SJSA1 (cell line): ENCODE measurements around the gene FSTL4. TPM values are rescaled to one million over a fixed set of nuclear protein-coding genes. Genes with fewer than 3 reads are reported as not detected.
"Not testable (repeated sequence)": the region's sequence is repeated elsewhere in the genome, so short reads cannot be mapped to it uniquely, and the experiment has no call there.

Source experiments
- DNase-seq, 2 experiments: peaks; one replicate each; pipeline ENCODE4 v3.0.0-alpha.2; 2015 to 2020; ENCODE audit warnings: low spot score in 2 of 2, low read depth in 1 of 2
- H3K27ac ChIP-seq: fragments of 250-450 bp; sonication (Bioruptor Pico); 2 replicates; pipeline ENCODE4 v1.5.1; 2020; ENCODE audit warnings: mild to moderate bottlenecking, moderate library complexity
- H3K27me3 ChIP-seq: fragments of 250-450 bp; sonication (Bioruptor Pico); replicated peaks from 2 replicates; pipeline ENCODE4 v1.5.1; 2020; ENCODE audit warnings: mild to moderate bottlenecking, moderate library complexity
- H3K36me3 ChIP-seq: fragments of 250-450 bp; sonication (Bioruptor Pico); 2 replicates; pipeline ENCODE4 v1.5.1; 2020; ENCODE audit warnings: mild to moderate bottlenecking
- H3K4me1 ChIP-seq: fragments of 250-450 bp; sonication (Bioruptor Pico); replicated peaks from 2 replicates; pipeline ENCODE4 v1.6.1; 2021; ENCODE audit warnings: mild to moderate bottlenecking
- H3K4me3 ChIP-seq: fragments of 250-450 bp; sonication (Bioruptor Pico); 2 replicates; pipeline ENCODE4 v1.5.1; 2020; ENCODE audit warnings: mild to moderate bottlenecking
- H3K9me3 ChIP-seq: fragments of 250-450 bp; sonication (Bioruptor Pico); replicated peaks from 2 replicates; pipeline ENCODE4 v1.5.1; 2020; ENCODE audit warnings: mild to moderate bottlenecking
- total RNA-seq: library from RNA; depleted of rRNA; stranded (reverse); fragments of >200 nt; shearing (Covaris generic); gene quantifications from 2 replicates; pipeline ENCODE4 v1.2.3, GENCODE V29; 2014

The FSTL4 gene
- total RNA-seq, 1 experiment from 2014 or later: 2.1 TPM

DNA sequence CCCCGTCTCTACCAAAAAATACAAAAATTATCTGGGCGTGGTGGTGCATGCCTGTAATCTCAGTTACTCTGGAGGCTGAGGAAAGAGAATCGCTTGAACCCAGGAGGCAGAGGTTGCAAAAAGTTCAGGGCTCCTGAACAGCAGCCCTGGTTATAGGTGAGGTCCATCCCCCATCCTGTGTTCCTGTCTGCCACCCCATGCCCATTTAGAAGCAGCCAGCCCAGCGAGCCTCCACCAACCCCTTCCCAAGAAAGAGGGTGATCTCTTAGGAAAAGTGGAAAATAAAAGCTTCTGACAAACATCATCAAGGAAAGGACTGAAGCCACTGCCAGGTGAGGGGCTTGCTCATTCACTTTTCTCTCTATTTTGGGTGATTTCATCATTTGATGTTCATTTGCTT lies 55.8 kb downstream of the FSTL4 start:
- Histone ChIP-seq H3K36me3 (no peaks in the 10 kb centered on the region), H3K27me3 (peaks cover 33% of the 10 kb centered on the region), H3K9me3 (no peaks in the 10 kb centered on the region), H3K4me3 (no peak overlapping the region), H3K4me1 (no peaks in the 10 kb centered on the region), H3K27ac (no peak overlapping the region)
- DNase-seq: no peak

DNA sequence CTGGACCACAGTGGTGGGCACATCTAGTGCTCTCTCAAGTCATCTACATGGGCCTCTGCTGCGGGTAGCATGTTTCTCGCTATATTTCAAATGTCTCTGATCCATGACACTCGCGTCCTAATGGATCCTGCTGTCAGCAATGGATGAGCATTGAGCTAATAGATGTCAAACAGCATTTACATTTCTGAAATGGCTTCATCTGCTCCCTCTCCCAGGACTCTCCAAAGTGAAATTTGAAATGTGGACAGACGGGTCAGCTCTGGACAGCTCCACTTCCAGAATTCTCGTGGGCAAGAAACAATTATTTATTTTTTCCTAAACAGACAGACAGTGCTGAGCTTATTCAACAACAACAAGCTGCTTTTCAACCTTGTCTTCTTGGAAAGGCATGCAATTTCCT lies 58.1 kb downstream of the FSTL4 start:
- Histone ChIP-seq H3K4me3 (no peak overlapping the region), H3K27me3 (peaks cover 37% of the 10 kb centered on the region), H3K36me3 (no peaks in the 10 kb centered on the region), H3K9me3 (no peaks in the 10 kb centered on the region), H3K27ac (no peak overlapping the region), H3K4me1 (no peaks in the 10 kb centered on the region)
- DNase-seq: no peak

DNA sequence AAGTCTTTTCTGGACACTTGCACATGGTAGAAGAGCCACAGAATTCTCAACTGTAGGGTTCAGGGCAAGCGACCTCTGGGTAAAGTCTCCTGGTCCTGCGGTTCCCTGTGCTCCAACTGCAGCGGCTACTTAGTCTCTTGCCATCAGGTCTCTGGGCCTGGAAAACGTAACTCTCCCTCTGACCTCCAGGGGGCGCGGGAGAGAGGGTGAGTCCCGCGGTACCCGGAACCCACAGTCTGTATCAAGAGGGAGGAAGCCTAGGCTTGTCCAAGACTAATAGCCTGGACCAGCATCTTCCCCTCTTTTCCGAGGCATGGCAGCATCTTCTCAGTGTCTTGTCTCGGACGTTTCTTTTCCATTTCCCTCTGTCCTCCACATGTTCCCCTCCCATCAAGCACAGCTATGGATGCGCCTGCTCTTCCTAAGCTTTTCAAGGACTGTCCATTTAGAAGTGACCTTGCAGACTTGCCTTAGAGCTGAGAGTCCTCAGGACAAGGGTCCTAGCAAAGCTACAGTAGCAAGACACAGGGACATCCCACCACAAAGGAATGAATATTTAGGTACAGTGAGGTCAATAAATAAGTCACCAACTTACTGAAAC lies 59.3 kb downstream of the FSTL4 start:
- DNase-seq: peak; percentile 60 to 66
- H3K27me3 ChIP-seq: peaks cover 29% of the 10 kb centered on the region
- H3K4me1 ChIP-seq: no peaks in the 10 kb centered on the region
- no peak overlapping the region for H3K4me3 ChIP-seq
- H3K9me3 ChIP-seq: no peaks in the 10 kb centered on the region
- H3K27ac ChIP-seq: no peak overlapping the region
- no peaks in the 10 kb centered on the region for H3K36me3 ChIP-seq

GRCh38 chr5:133546500-133546899 lies 65.8 kb downstream of the FSTL4 start:
- H3K4me1 ChIP-seq: no peaks in the 10 kb centered on the region
- H3K4me3 ChIP-seq: no peak overlapping the region
- no peaks in the 10 kb centered on the region for H3K9me3 ChIP-seq
- no peak for DNase-seq
- H3K36me3 ChIP-seq: no peaks in the 10 kb centered on the region
- peaks cover 17% of the 10 kb centered on the region for H3K27me3 ChIP-seq
- H3K27ac ChIP-seq: no peak overlapping the region

- Histone ChIP-seq H3K27ac (no peak overlapping the region), H3K36me3 (no peaks in the 10 kb centered on the region), H3K4me1 (no peaks in the 10 kb centered on the region), H3K9me3 (no peaks in the 10 kb centered on the region), H3K27me3 (peaks cover 13% of the 10 kb centered on the region), H3K4me3 (no peak overlapping the region)
- DNase-seq: no peak
Observed at GRCh38 chr5:133544346-133544745, 68.0 kb downstream of the FSTL4 start.

DNA sequence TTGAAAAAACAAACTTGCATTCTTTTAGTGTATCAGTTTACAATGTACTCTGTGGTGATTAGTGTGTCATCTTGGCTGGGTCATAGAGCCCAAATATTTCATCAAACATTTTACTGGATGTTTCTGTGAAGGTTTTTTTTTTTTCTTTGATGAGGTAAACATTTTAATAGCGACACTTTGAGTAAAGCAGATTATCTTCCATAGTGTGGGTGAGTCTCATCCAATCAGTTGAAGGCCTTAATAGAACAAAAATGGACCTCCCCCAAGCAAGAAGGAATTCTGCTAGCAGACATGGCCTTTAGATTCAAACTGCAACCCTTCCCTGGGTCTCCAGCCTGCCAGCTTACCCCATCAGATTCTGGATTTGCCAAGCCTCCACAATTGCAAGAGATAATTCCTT lies 72.5 kb downstream of the FSTL4 start:
- H3K27me3 ChIP-seq: peaks cover 14% of the 10 kb centered on the region
- DNase-seq: no peak
- H3K36me3 ChIP-seq: no peaks in the 10 kb centered on the region
- no peaks in the 10 kb centered on the region for H3K9me3 ChIP-seq
- H3K4me3 ChIP-seq: no peak overlapping the region
- no peak overlapping the region for H3K27ac ChIP-seq
- H3K4me1 ChIP-seq: no peaks in the 10 kb centered on the region

DNA sequence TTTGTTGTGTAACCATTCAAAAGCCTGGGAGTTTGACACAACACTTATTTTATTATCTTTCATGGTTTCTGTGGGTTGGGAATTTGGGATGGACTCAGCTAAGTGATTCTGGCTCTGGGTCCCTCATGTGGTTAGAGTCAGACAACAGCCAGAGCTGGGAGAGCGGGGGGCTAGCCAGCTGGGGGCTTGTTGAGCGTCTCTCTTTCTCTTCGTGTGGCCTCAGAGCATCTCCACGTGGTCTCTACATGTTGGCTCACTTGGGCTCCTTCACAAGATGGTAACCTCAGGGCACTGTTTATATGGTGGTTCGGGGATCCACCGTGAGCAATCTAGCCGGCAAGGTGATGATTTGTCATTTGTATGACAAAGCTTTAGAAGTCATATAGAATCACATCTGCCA lies 73.6 kb downstream of the FSTL4 start:
- Histone ChIP-seq H3K4me3 (no peak overlapping the region), H3K9me3 (no peaks in the 10 kb centered on the region), H3K4me1 (no peaks in the 10 kb centered on the region), H3K36me3 (no peaks in the 10 kb centered on the region), H3K27ac (no peak overlapping the region), H3K27me3 (peaks cover 8% of the 10 kb centered on the region)
- DNase-seq: peak in 1 of 2 experiments; percentile 22

DNA sequence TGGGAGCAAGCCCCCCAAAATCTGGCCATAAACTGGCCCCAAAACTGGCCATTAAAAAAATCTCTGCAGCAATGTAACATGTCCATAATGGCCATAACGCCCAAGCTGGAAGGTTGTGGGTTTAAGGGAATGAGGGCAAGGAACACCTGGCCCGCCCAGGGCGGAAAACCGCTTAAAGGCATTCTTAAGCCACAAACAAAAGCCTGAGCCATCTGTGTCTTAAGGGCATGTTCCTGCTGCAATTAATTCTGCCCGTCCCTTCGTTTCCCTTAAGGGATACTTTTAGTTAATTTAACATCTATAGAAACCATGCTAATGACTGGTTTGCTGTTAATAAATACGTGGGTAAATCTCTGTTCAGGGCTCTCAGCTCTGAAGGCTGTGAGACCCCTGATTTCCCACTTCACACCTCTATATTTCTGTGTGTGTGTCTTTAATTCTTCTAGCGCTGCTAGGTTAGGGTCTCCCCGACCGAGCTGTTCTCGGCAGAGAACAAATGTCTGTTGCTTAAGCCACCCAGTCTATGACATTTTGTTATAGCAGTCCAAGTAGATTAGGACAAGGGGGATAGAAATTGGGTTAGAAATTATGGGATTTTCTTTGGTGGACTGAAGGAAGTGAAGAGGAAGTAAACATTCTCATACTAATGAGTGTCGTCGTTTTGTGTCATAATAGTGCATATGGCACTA lies 77.0 kb downstream of the FSTL4 start:
- H3K27me3 ChIP-seq: peaks cover 22% of the 10 kb centered on the region
- H3K4me3 ChIP-seq, H3K27ac ChIP-seq, H3K4me1 ChIP-seq, H3K36me3 ChIP-seq, H3K9me3 ChIP-seq: not testable (repeated sequence)
- DNase-seq: peak in 1 of 2 experiments; percentile 26

DNA sequence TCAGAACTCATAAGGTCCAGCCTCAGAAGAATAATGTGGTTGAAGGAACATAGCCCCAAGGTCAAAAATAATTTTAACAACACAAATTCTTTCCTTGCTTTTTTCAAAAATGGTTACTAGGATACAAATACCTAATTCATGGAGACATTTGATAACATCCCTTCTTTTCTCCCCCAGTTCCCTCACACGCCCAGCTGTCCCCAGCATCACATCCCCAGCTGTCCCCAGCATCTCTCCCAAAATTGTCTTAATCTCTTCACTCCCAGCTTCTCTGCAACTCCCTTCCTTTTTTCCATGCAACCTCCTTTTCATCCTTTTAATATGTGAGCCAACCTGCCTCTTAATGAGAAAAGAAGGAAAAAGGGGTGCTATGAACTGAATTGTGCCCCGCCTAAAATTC lies 77.8 kb downstream of the FSTL4 start:
- peak in 1 of 2 experiments; percentile 14 for DNase-seq
- Histone ChIP-seq H3K27me3 (peaks cover 22% of the 10 kb centered on the region), H3K9me3 (no peaks in the 10 kb centered on the region), H3K27ac (no peak overlapping the region), H3K4me1 (no peaks in the 10 kb centered on the region), H3K4me3 (no peak overlapping the region), H3K36me3 (no peaks in the 10 kb centered on the region)

GRCh38 chr5:133533541-133533940 lies 78.8 kb downstream of the FSTL4 start:
- DNase-seq: peak in 1 of 2 experiments; percentile 25
- H3K36me3 ChIP-seq: no peaks in the 10 kb centered on the region
- peaks cover 22% of the 10 kb centered on the region for H3K27me3 ChIP-seq
- H3K4me1 ChIP-seq: no peaks in the 10 kb centered on the region
- no peak overlapping the region for H3K4me3 ChIP-seq
- no peak overlapping the region for H3K27ac ChIP-seq
- H3K9me3 ChIP-seq: no peaks in the 10 kb centered on the region

DNA sequence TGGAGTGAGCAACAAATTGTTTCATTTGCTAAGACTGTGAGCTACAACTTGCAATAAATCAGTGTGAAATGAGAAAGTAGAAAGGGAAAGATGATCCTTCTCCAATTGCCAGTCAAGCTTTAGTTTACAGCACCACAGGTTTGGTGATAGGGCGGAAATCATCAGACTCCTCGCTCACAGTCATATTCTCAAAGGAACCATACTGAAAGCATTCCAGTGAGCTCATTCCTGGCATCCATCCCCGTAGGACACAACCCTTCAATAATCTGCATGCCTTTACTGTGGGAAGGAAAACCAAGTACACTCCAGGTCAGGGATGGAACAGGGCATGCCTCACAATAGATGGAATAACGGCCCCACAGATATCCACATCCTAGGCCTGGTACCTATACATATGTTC lies 80.7 kb downstream of the FSTL4 start:
- Histone ChIP-seq H3K9me3 (no peaks in the 10 kb centered on the region), H3K4me1 (no peaks in the 10 kb centered on the region), H3K27ac (no peak overlapping the region), H3K4me3 (no peak overlapping the region), H3K36me3 (no peaks in the 10 kb centered on the region), H3K27me3 (peaks cover 18% of the 10 kb centered on the region)
- peak in 1 of 2 experiments; percentile 13 for DNase-seq

GRCh38 chr5:133531178-133531577 lies 81.2 kb downstream of the FSTL4 start:
- no peak overlapping the region for H3K4me3 ChIP-seq
- peak in 1 of 2 experiments; percentile 30 for DNase-seq

GRCh38 chr5:133530270-133530669 lies 82.1 kb downstream of the FSTL4 start:
- H3K27me3 ChIP-seq: peaks cover 18% of the 10 kb centered on the region

More at GRCh38 chr5:133531178-133531577, 81.2 kb downstream of the FSTL4 start:
- no peak overlapping the region for H3K27ac ChIP-seq
- H3K36me3 ChIP-seq: no peaks in the 10 kb centered on the region
- peaks cover 18% of the 10 kb centered on the region for H3K27me3 ChIP-seq
- no peaks in the 10 kb centered on the region for H3K4me1 ChIP-seq
- H3K9me3 ChIP-seq: no peaks in the 10 kb centered on the region

DNA sequence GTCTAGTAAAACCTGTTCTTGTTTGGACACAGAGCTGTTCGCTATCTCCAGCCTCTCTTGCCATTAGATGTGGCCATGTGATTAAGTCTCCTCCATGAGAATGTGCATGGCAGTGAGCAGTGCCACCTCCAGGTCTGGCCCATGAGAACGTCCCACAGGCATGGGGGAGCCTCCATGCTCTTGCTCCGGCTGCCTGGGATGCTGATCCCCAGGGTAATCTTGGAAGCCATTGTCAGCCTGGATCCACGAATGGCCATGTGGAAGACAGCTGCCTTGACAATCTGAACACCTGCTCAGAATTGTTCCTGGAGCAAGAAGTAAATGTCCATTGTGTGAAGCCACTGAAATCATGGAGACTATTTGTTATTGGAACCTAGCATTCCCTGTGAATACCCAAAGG lies 83.5 kb downstream of the FSTL4 start:
- H3K27ac ChIP-seq: no peak overlapping the region
- H3K4me3 ChIP-seq: no peak overlapping the region
- H3K27me3 ChIP-seq: peaks cover 18% of the 10 kb centered on the region
- no peaks in the 10 kb centered on the region for H3K9me3 ChIP-seq
- H3K4me1 ChIP-seq: no peaks in the 10 kb centered on the region
- peak in 1 of 2 experiments; percentile 33 for DNase-seq
- H3K36me3 ChIP-seq: no peaks in the 10 kb centered on the region

More at GRCh38 chr5:133530270-133530669, 82.1 kb downstream of the FSTL4 start:
- peak in 1 of 2 experiments; percentile 37 for DNase-seq
- H3K4me3 ChIP-seq: no peak overlapping the region
- no peak overlapping the region for H3K27ac ChIP-seq
- H3K4me1 ChIP-seq: no peaks in the 10 kb centered on the region
- no peaks in the 10 kb centered on the region for H3K9me3 ChIP-seq
- no peaks in the 10 kb centered on the region for H3K36me3 ChIP-seq
